Measurements from ENCODE around the gene COX6B1. TPM values are rescaled to one million over a fixed set of nuclear protein-coding genes. Genes with fewer than 3 reads are reported as not detected.

Gene COX6B1
- total and polyA plus RNA-seq, 2 of the 8 experiments (the other 6 are each of a cell fraction or from before 2014, with no cell fraction given) = 437 to 1,052 TPM

- 60% methylated on average over 4 of the region's 4 CpGs; no CpG with 5 or more reads in 1 of the 2 experiments for WGBS, 2 experiments (ENCODE audit: extremely low coverage in 1 of 2, insufficient coverage in 1 of 2, insufficient read length in 1 of 2, insufficient replicate concordance in 2 of 2, low coverage in 1 of 2, low lambda C conversion rate in 2 of 2, missing lambda C conversion rate in 1 of 2)
- Histone ChIP-seq H4K8ac (ENCODE audit: extremely low read depth, insufficient read depth, low read length) (no peak overlapping the region), H4K5ac (ENCODE audit: insufficient read length, low read depth, low read length) (no peak overlapping the region), H3K4ac (replicated peaks; ENCODE audit: insufficient read length, low read depth, low read length) (no peak overlapping the region), H2AFZ (ENCODE audit: low read length) (no peak overlapping the region), H2BK5ac (ENCODE audit: low read depth, low read length) (no peak overlapping the region), H3K56ac (replicated peaks; ENCODE audit: insufficient read length, low read depth, low read length) (no peak overlapping the region), H3K79me2 (ENCODE audit: control insufficient read depth in 1 of 2, insufficient read depth in 2 of 2, low read length in 2 of 2) (no peaks in the 10 kb centered on the region), H3K4me1 (replicated peaks in 1 of 4; ENCODE audit: control insufficient read depth in 3 of 4, insufficient read depth in 4 of 4, low read length in 3 of 4) (peaks cover 0 to 3% (median 0%) of the 10 kb centered on the region in 4 experiments; a peak in 2 of 7 replicates), H2BK20ac (ENCODE audit: low read length) (no peak overlapping the region), H3K23me2 (ENCODE audit: low read depth, low read length) (no peaks in the 10 kb centered on the region; the same call in 1 of the 2 replicates), H3K9me3 (ENCODE audit: insufficient read depth in 2 of 2, low read depth in 1 of 2, low read length in 1 of 2) (no peaks in the 10 kb centered on the region), H3K79me1 (ENCODE audit: low read depth, low read length) (no peaks in the 10 kb centered on the region), H3K4me3 (ENCODE audit: extremely low read depth in 1 of 4, insufficient read depth in 2 of 4, low read depth in 3 of 4, low read length in 4 of 4) (no peak overlapping the region), H3K14ac (ENCODE audit: insufficient read length) (no peak overlapping the region), H3K9ac (replicated peaks in 1 of 4; ENCODE audit: extremely low read depth in 1 of 4, low read depth in 3 of 4, low read length in 3 of 4) (no peak overlapping the region), H3K36me3 (ENCODE audit: control insufficient read depth in 2 of 4, insufficient read depth in 4 of 4, low read length in 3 of 4) (no peaks in the 10 kb centered on the region), H3K18ac (ENCODE audit: extremely low read depth, low read length) (no peak overlapping the region), H3K27me3 (replicated peaks in 1 of 4; ENCODE audit: control insufficient read depth in 3 of 4, extremely low read depth in 1 of 4, insufficient read depth in 3 of 4, low read length in 3 of 4) (peaks cover 0 to 4% (median 1%) of the 10 kb centered on the region in 4 experiments; a peak in 1 of 7 replicates), H4K20me1 (replicated peaks in 1 of 2; ENCODE audit: control insufficient read depth in 1 of 2, insufficient read depth in 2 of 2, low read length in 2 of 2) (no peaks in the 10 kb centered on the region), H4K91ac (replicated peaks; ENCODE audit: insufficient read length, low read length) (no peak overlapping the region), H2BK12ac (ENCODE audit: low read depth, low read length) (no peak overlapping the region), H3K4me2 (ENCODE audit: insufficient read depth in 1 of 2, low read depth in 2 of 2, low read length in 2 of 2) (no peak overlapping the region), H2BK15ac (ENCODE audit: low read length) (no peak overlapping the region), H2AK5ac (ENCODE audit: low read depth, low read length) (no peak overlapping the region; the same call in 1 of the 2 replicates), H3K23ac (ENCODE audit: insufficient read length) (no peak overlapping the region), H2BK120ac (replicated peaks; ENCODE audit: low read depth, low read length) (no peak overlapping the region), H3K27ac (ENCODE audit: low read depth, low read length) (no peak overlapping the region)
- ChIA-PET CTCF (ENCODE audit: partially characterized antibody) (interaction anchor here (1.0 kb wide), 1 partner anchor 14 kb away, joined by 3 read pairs; no protein-coding TSS in a partner anchor), POLR2A (ENCODE audit: partially characterized antibody) (interaction anchor here (0.8 to 1.8 kb wide), 2 partner anchors 10 to 21 kb away, joined by 3 to 7 read pairs; no protein-coding TSS in a partner anchor)
- DNase-seq (ENCODE audit: low read depth in 1 of 2, low spot score in 2 of 2) (no peak), FAIRE-seq (no peak)
- TF ChIP-seq CHD2 (IDR thresholded peaks at IDR 0.05; ENCODE audit: low read length) (no peak), HDAC6 (IDR thresholded peaks at IDR 0.05; ENCODE audit: low read depth, low read length) (no peak), RAD21 (IDR thresholded peaks at IDR 0.05 in 1 of 2, conservative IDR thresholded peaks at IDR 0.05 in 1 of 2; ENCODE audit: low read depth in 2 of 2, low read length in 2 of 2) (no peak), PHF8 (conservative IDR thresholded peaks at IDR 0.05; ENCODE audit: low read depth, low read length) (no peak), POU5F1 (IDR thresholded peaks at IDR 0.05; ENCODE audit: low read depth, low read length) (no peak), ATF3 (IDR thresholded peaks at IDR 0.05; ENCODE audit: insufficient read depth, low read depth, low read length) (no peak), KDM5A (IDR thresholded peaks at IDR 0.05; ENCODE audit: low read length) (no peak), CHD1 (IDR thresholded peaks at IDR 0.05; ENCODE audit: low read depth, low read length) (no peak), RNF2 (IDR thresholded peaks at IDR 0.05; ENCODE audit: borderline replicate concordance, low read depth, low read length, missing control alignments, poor library complexity, severe bottlenecking) (no peak)
- TF ChIP-seq, protein P1, sequence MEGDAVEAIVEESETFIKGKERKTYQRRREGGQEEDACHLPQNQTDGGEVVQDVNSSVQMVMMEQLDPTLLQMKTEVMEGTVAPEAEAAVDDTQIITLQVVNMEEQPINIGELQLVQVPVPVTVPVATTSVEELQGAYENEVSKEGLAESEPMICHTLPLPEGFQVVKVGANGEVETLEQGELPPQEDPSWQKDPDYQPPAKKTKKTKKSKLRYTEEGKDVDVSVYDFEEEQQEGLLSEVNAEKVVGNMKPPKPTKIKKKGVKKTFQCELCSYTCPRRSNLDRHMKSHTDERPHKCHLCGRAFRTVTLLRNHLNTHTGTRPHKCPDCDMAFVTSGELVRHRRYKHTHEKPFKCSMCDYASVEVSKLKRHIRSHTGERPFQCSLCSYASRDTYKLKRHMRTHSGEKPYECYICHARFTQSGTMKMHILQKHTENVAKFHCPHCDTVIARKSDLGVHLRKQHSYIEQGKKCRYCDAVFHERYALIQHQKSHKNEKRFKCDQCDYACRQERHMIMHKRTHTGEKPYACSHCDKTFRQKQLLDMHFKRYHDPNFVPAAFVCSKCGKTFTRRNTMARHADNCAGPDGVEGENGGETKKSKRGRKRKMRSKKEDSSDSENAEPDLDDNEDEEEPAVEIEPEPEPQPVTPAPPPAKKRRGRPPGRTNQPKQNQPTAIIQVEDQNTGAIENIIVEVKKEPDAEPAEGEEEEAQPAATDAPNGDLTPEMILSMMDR (IDR thresholded peaks at IDR 0.05; ENCODE audit: control extremely low read depth in 1 of 3, insufficient read depth in 1 of 3, low read depth in 1 of 3, low read length in 3 of 3) = no peak
Measured at GRCh38 chr19:35669974-35670373, 21.9 kb downstream of the COX6B1 start.
